ENCODE measurements around the gene CPED1. TPM values are rescaled to one million over a fixed set of nuclear protein-coding genes. Genes with fewer than 3 reads are reported as not detected.

The CPED1 gene
- total and polyA plus RNA-seq, 7 experiments from 2014 or later, result 0.10 to 4.5 (median 0.40) TPM; not detected in 2

DNA sequence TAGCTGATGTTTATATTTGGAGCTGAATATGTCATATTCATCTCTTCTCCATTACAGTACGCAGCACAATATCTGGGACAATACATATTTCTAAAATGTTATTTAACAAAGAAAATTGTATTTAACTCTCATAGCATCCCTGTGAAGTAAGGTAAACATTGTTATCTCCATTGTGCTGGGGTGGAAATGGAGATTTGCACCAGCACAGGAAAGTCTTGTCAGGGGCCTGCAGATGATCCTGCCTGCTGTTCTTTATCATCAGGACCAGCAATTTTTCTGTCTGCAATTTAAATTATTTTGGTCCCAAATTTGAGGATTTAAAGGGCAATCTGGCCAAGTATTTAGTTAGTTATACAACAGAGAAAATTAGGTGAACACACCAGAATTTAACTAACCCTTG, 144.4 kb downstream of the CPED1 start:
- no peaks in the 10 kb centered on the region for H3K4me1 Mint-ChIP-seq
- Histone ChIP-seq H3K27me3 (ENCODE audit: control insufficient read depth in 2 of 2, insufficient read depth in 2 of 2, low read length in 2 of 2) (no peaks in the 10 kb centered on the region), H3K27ac (ENCODE audit: low read depth, low read length) (no peak overlapping the region), H3K4me3 (ENCODE audit: low read length) (no peak overlapping the region), H3K9me3 (ENCODE audit: control insufficient read depth in 2 of 3, low read length in 3 of 3) (no peaks in the 10 kb centered on the region), H3K4me1 (ENCODE audit: control insufficient read depth in 2 of 2, insufficient read depth in 2 of 2, low read length in 2 of 2) (no peaks in the 10 kb centered on the region), H3K36me3 (ENCODE audit: control insufficient read depth in 2 of 3, insufficient read depth in 3 of 3, low read length in 3 of 3) (no peaks in the 10 kb centered on the region)
- no peaks in the 10 kb centered on the region for H3K36me3 Mint-ChIP-seq
- CTCF ChIA-PET, result no interaction called here
- intact Hi-C loops (cut with micrococcal nuclease), result no loop called here
- ATAC-seq (no peak), DNase-seq (no peak)
- no peak overlapping the region for H3K27ac Mint-ChIP-seq
- POLR2A ChIA-PET, result no interaction called here
- no peak overlapping the region for H3K4me3 Mint-ChIP-seq
- no peaks in the 10 kb centered on the region for H3K9me3 Mint-ChIP-seq
- peaks cover 0 to 21% (median 5%) of the 10 kb centered on the region in 5 donors for H3K27me3 Mint-ChIP-seq

DNA sequence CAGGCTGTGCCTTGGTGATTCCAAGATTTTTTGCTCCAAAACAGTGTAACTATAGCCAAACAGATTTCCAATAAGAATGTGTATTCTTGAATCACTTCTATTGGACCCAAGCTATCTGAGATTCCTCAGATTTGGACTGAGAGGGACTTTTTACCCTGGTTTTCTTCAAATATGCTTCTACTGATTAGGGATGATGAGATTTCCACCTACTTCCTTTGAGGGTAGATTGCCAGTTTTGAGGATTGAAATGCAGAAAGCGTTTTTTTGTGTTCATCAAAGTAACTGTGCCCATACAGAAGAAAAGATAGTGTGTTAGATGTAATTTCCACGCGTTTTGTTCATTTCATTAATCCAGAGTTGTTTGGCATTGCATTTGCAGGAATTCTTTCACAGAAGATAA, 144.9 kb downstream of the CPED1 start:
- POLR2A ChIA-PET, result no interaction called here
- Histone ChIP-seq H3K27ac (ENCODE audit: low read depth, low read length) (no peak overlapping the region), H3K4me3 (ENCODE audit: low read length) (no peak overlapping the region), H3K27me3 (ENCODE audit: control insufficient read depth in 2 of 2, insufficient read depth in 2 of 2, low read length in 2 of 2) (no peaks in the 10 kb centered on the region), H3K36me3 (ENCODE audit: control insufficient read depth in 2 of 3, insufficient read depth in 3 of 3, low read length in 3 of 3) (no peaks in the 10 kb centered on the region), H3K9me3 (ENCODE audit: control insufficient read depth in 2 of 3, low read length in 3 of 3) (no peaks in the 10 kb centered on the region), H3K4me1 (ENCODE audit: control insufficient read depth in 2 of 2, insufficient read depth in 2 of 2, low read length in 2 of 2) (no peaks in the 10 kb centered on the region)
- ATAC-seq, result no peak
- Mint-ChIP-seq H3K36me3 (no peaks in the 10 kb centered on the region), H3K9me3 (no peaks in the 10 kb centered on the region), H3K4me1 (peaks cover 0 to 5% (median 0%) of the 10 kb centered on the region in 7 donors), H3K4me3 (no peak overlapping the region), H3K27ac (no peak overlapping the region), H3K27me3 (peaks cover 0 to 21% (median 5%) of the 10 kb centered on the region in 5 donors)
- CTCF ChIA-PET, result no interaction called here
- no peak for DNase-seq
- intact Hi-C loops (cut with micrococcal nuclease), result no loop called here

DNA sequence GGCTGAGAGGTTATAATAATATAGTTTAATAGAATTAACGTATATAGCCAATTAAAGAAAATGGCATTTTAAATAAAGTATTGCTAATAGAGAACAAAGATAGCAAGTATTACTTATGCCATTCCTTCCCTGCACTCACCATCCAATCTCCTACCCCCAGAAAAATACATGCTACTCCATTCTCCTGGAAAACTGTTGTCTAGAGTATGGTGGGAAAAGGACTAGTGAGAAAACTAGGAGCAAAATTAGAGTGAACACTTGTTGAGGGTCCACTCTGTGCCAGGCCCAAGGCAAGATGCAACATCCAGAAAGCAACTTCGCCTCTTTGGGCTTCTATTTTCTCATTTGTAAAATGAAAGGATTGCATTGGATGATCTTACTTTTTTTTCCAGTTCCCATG, 149.1 kb downstream of the CPED1 start:
- Mint-ChIP-seq H3K27me3 (peaks cover 5 to 26% (median 6%) of the 10 kb centered on the region in 5 donors), H3K9me3 (no peaks in the 10 kb centered on the region), H3K27ac (no peak overlapping the region), H3K36me3 (no peaks in the 10 kb centered on the region), H3K4me1 (peaks cover 0 to 13% (median 1%) of the 10 kb centered on the region in 7 donors), H3K4me3 (no peak overlapping the region)
- DNase-seq (no peak), ATAC-seq (no peak)
- intact Hi-C loops (cut with micrococcal nuclease), result loop anchor here in 1 of 2 donors (5.0 kb wide), 1 partner anchor 410 kb away; no protein-coding TSS in a partner anchor
- Histone ChIP-seq H3K27me3 (ENCODE audit: control insufficient read depth in 2 of 2, insufficient read depth in 2 of 2, low read length in 2 of 2) (peaks cover 0 to 3% of the 10 kb centered on the region in 2 donors), H3K4me3 (ENCODE audit: low read length) (no peak overlapping the region), H3K4me1 (ENCODE audit: control insufficient read depth in 2 of 2, insufficient read depth in 2 of 2, low read length in 2 of 2) (no peaks in the 10 kb centered on the region), H3K27ac (ENCODE audit: low read depth, low read length) (no peak overlapping the region), H3K36me3 (ENCODE audit: control insufficient read depth in 2 of 3, insufficient read depth in 3 of 3, low read length in 3 of 3) (no peaks in the 10 kb centered on the region), H3K9me3 (ENCODE audit: control insufficient read depth in 2 of 3, low read length in 3 of 3) (no peaks in the 10 kb centered on the region)
- POLR2A ChIA-PET, result interaction anchor here (0.6 kb wide), 1 partner anchor 47 kb away, joined by 3 read pairs; no protein-coding TSS in a partner anchor
- CTCF ChIA-PET, result no interaction called here

DNA sequence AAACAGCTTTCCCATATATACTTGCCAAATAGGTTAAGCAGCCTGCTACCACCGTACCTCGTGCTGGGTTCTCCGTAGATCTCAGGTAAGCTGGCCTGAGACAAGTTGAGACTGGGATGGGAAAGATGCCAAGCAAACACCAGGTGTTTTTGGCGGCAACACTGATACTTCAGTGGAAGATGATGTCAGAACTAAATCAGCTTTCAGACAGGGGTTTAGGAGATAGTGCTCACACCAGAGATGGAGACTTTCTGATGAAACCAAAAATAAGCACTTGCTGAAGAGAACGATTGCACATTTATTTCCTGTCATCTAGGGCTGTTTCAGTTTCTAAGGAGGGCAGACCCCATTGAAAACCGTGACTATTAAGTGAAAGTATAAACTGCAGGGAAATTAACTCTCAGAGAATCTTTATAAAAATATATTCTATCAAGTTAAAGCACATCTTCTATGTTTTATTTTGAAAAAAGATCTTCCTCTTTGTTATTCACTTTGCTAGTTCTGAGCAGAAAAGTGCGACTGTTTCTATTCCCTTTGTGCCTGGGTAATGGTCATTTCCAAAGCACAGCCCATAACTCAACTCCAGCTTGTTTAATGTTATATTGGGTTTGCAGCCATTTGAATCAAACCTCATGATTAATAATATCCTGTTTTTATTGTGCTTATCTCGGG, 149.9 kb downstream of the CPED1 start:
- Histone ChIP-seq H3K4me1 (ENCODE audit: control insufficient read depth in 2 of 2, insufficient read depth in 2 of 2, low read length in 2 of 2) (no peaks in the 10 kb centered on the region), H3K36me3 (ENCODE audit: control insufficient read depth in 2 of 3, insufficient read depth in 3 of 3, low read length in 3 of 3) (no peaks in the 10 kb centered on the region), H3K4me3 (ENCODE audit: low read length) (no peak overlapping the region), H3K9me3 (ENCODE audit: control insufficient read depth in 2 of 3, low read length in 3 of 3) (no peaks in the 10 kb centered on the region), H3K27me3 (ENCODE audit: control insufficient read depth in 2 of 2, insufficient read depth in 2 of 2, low read length in 2 of 2) (peaks cover 0 to 3% of the 10 kb centered on the region in 2 donors), H3K27ac (ENCODE audit: low read depth, low read length) (no peak overlapping the region)
- DNase-seq, result no peak
- Mint-ChIP-seq H3K4me1 (peaks cover 0 to 13% (median 1%) of the 10 kb centered on the region in 7 donors), H3K9me3 (no peaks in the 10 kb centered on the region), H3K27ac (no peak overlapping the region), H3K36me3 (no peaks in the 10 kb centered on the region), H3K27me3 (peaks cover 5 to 21% (median 6%) of the 10 kb centered on the region in 5 donors), H3K4me3 (peak overlapping the region in 2 of 10 donors; percentile 57 to 72)
- ChIA-PET CTCF (no interaction called here), POLR2A (no interaction called here)
- intact Hi-C loops (cut with micrococcal nuclease), result loop anchor here in 1 of 2 donors (5.0 kb wide), 1 partner anchor 409 kb away; no protein-coding TSS in a partner anchor
- no peak for ATAC-seq

DNA sequence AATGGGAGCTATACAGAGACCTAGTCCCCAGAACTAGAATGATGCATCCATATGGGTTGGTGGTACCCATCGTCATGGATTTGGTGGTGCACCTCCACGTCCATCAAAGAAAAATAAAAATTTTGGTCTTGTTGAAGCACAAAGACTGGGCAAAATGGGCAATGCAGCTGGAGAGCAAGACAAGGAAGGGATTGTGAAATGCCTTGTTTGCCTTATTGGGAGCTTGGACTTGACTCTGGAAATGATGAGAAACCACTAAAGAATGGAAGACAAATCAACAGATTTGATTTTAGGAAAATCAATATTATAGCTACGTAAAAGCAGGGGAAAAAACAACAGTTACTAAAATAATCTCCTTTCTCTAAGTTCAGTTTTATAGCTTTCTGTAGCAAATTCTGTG, 150.9 kb downstream of the CPED1 start:
- POLR2A ChIA-PET, result no interaction called here
- no peak for ATAC-seq
- Histone ChIP-seq H3K36me3 (ENCODE audit: control insufficient read depth in 2 of 3, insufficient read depth in 3 of 3, low read length in 3 of 3) (no peaks in the 10 kb centered on the region), H3K27me3 (ENCODE audit: control insufficient read depth in 2 of 2, insufficient read depth in 2 of 2, low read length in 2 of 2) (peaks cover 0 to 3% of the 10 kb centered on the region in 2 donors), H3K4me3 (ENCODE audit: low read length) (no peak overlapping the region), H3K9me3 (ENCODE audit: control insufficient read depth in 2 of 3, low read length in 3 of 3) (no peaks in the 10 kb centered on the region), H3K4me1 (ENCODE audit: control insufficient read depth in 2 of 2, insufficient read depth in 2 of 2, low read length in 2 of 2) (no peaks in the 10 kb centered on the region), H3K27ac (ENCODE audit: low read depth, low read length) (no peak overlapping the region)
- no peaks in the 10 kb centered on the region for H3K36me3 Mint-ChIP-seq
- H3K4me1 Mint-ChIP-seq, result peaks cover 0 to 13% (median 1%) of the 10 kb centered on the region in 7 donors
- intact Hi-C loops (cut with micrococcal nuclease), result loop anchor here in 1 of 2 donors (5.0 kb wide), 1 partner anchor 408 kb away; no protein-coding TSS in a partner anchor
- CTCF ChIA-PET, result no interaction called here
- H3K4me3 Mint-ChIP-seq, result no peak overlapping the region
- no peak overlapping the region for H3K27ac Mint-ChIP-seq
- peaks cover 5 to 12% (median 6%) of the 10 kb centered on the region in 5 donors for H3K27me3 Mint-ChIP-seq
- DNase-seq, result no peak
- H3K9me3 Mint-ChIP-seq, result no peaks in the 10 kb centered on the region

DNA sequence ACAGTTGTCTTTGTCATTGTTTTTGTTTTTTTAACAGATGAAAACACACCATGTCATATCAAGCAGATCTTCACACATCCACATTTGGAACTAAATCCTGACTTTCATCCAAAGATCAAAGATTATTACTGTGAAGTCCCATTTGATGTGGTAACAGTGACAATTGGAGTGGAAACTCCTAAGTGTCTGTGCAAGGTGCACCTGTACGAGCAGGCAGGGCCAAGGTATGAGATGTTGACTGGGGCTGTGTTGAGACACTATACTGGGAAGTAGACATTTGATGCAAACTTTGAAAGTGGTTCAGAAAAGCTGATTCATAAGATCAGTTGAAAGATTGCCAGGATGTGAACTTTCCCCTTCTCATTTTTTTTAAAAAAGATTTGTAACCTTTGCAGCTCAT, 152.3 kb downstream of the CPED1 start:
- Mint-ChIP-seq H3K9me3 (no peaks in the 10 kb centered on the region), H3K36me3 (no peaks in the 10 kb centered on the region), H3K27ac (no peak overlapping the region), H3K4me1 (peaks cover 0 to 13% (median 1%) of the 10 kb centered on the region in 7 donors), H3K27me3 (peaks cover 4 to 13% (median 6%) of the 10 kb centered on the region in 5 donors), H3K4me3 (no peak overlapping the region)
- ATAC-seq (no peak), DNase-seq (no peak)
- H3K4me1 ChIP-seq (ENCODE audit: control insufficient read depth in 2 of 2, insufficient read depth in 2 of 2, low read length in 2 of 2), result no peaks in the 10 kb centered on the region
- no peaks in the 10 kb centered on the region for H3K9me3 ChIP-seq (ENCODE audit: control insufficient read depth in 2 of 3, low read length in 3 of 3)
- H3K27me3 ChIP-seq (ENCODE audit: control insufficient read depth in 2 of 2, insufficient read depth in 2 of 2, low read length in 2 of 2), result peaks cover 0 to 3% of the 10 kb centered on the region in 2 donors
- H3K4me3 ChIP-seq (ENCODE audit: low read length), result no peak overlapping the region
- CTCF ChIA-PET, result no interaction called here
- H3K27ac ChIP-seq (ENCODE audit: low read depth, low read length), result no peak overlapping the region
- intact Hi-C loops (cut with micrococcal nuclease), result no loop called here
- H3K36me3 ChIP-seq (ENCODE audit: control insufficient read depth in 2 of 3, insufficient read depth in 3 of 3, low read length in 3 of 3), result no peaks in the 10 kb centered on the region
- POLR2A ChIA-PET, result no interaction called here

DNA sequence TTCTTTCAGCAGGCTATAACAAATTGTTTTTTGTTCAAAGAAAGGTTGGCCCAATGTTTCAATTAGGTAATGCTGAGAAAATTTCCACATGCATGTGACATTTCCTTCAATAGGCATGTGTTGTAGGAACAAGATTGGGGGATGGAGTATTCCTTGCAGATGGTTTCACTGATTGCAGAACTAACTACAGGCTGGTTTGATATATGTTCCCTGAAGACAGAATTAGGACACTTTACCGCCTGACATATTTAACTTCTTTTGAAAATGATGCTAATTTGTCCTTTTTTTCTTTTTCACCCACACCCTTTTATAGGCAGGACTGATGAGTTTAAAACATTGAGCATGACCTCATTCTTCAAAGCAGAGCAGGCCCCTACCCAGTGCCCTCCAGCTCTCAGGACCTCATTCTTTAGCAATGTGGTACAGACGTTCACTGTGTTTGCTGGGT, 163.3 kb downstream of the CPED1 start:
- CTCF ChIA-PET, result no interaction called here
- H3K4me1 Mint-ChIP-seq, result no peaks in the 10 kb centered on the region
- Histone ChIP-seq H3K27ac (ENCODE audit: low read depth, low read length) (no peak overlapping the region), H3K36me3 (ENCODE audit: control insufficient read depth in 2 of 3, insufficient read depth in 3 of 3, low read length in 3 of 3) (no peaks in the 10 kb centered on the region), H3K4me3 (ENCODE audit: low read length) (no peak overlapping the region), H3K27me3 (ENCODE audit: control insufficient read depth in 2 of 2, insufficient read depth in 2 of 2, low read length in 2 of 2) (no peaks in the 10 kb centered on the region), H3K4me1 (ENCODE audit: control insufficient read depth in 2 of 2, insufficient read depth in 2 of 2, low read length in 2 of 2) (no peaks in the 10 kb centered on the region), H3K9me3 (ENCODE audit: control insufficient read depth in 2 of 3, low read length in 3 of 3) (no peaks in the 10 kb centered on the region)
- H3K4me3 Mint-ChIP-seq, result no peak overlapping the region
- no peaks in the 10 kb centered on the region for H3K36me3 Mint-ChIP-seq
- no peak overlapping the region for H3K27ac Mint-ChIP-seq
- DNase-seq (no peak), ATAC-seq (no peak)
- H3K27me3 Mint-ChIP-seq, result peaks cover 3 to 21% (median 8%) of the 10 kb centered on the region in 5 donors
- POLR2A ChIA-PET, result no interaction called here
- H3K9me3 Mint-ChIP-seq, result peaks cover 0 to 7% (median 0%) of the 10 kb centered on the region in 11 donors
- intact Hi-C loops (cut with micrococcal nuclease), result no loop called here
